GM12878 (cell line): ENCODE data around the gene TRAF3IP1.

Source experiments
- CHD4 ChIP-seq: fragments of 200-600 bp; sonication (generic); IDR thresholded peaks from 2 replicates; pipeline ENCODE4 v1.6.1; 2016; ENCODE audit warnings: mild to moderate bottlenecking
- EGR1 ChIP-seq, 2 experiments: IDR thresholded peaks; 1 replicate in 1 of 2; 2 replicates in 1 of 2; pipeline ENCODE4 v1.6.1; 2011 to 2012; ENCODE audit warnings: low read depth in 2 of 2, low read length in 2 of 2, borderline replicate concordance in 1 of 2, mild to moderate bottlenecking in 1 of 2, moderate library complexity in 1 of 2
- FOXK2 ChIP-seq: fragments of 450-650 bp; IDR thresholded peaks from 2 replicates; pipeline ENCODE4 v1.6.1; 2017; ENCODE audit warnings: mild to moderate bottlenecking, moderate library complexity
- FOXM1 ChIP-seq: IDR thresholded peaks from 2 replicates; pipeline ENCODE4 v1.6.1; 2012; ENCODE audit warnings: low read depth, mild to moderate bottlenecking, inconsistent platforms, low read length, moderate library complexity
- PAX8 ChIP-seq: fragments of 450-650 bp; IDR thresholded peaks from 2 replicates; pipeline ENCODE4 v1.6.1; 2017; ENCODE audit warnings: mild to moderate bottlenecking, moderate library complexity
- POLR2A ChIP-seq: IDR thresholded peaks from 2 replicates; pipeline ENCODE4 v1.6.1; 2011; ENCODE audit warnings: low read depth, mild to moderate bottlenecking, low read length
- TARDBP ChIP-seq: IDR thresholded peaks from 2 replicates; pipeline ENCODE4 v1.6.1; 2016; ENCODE audit warnings: borderline replicate concordance
- TBL1XR1 ChIP-seq: IDR thresholded peaks from 2 replicates; pipeline ENCODE4 v1.6.1; 2012; ENCODE audit warnings: low read depth, low read length, improper control_type of control experiment
- TF ChIP-seq, protein P1 (sequence below), 3 experiments: IDR thresholded peaks in 2 of 3; conservative IDR thresholded peaks in 1 of 3; 2 replicates each; pipeline ENCODE4 v1.5.1; 2011; ENCODE audit warnings: low read depth in 3 of 3, low read length in 3 of 3, mild to moderate bottlenecking in 3 of 3, control low read depth in 2 of 3, moderate library complexity in 2 of 3, inconsistent platforms in 1 of 3, mixed read lengths in 1 of 3; ENCODE audit not compliant: control insufficient read depth in 2 of 3, insufficient read depth in 1 of 3; ENCODE audit errors: extremely low read depth in 1 of 3
- TF ChIP-seq, protein P2 (sequence below): fragments of 450-650 bp; conservative IDR thresholded peaks from 2 replicates; pipeline ENCODE4 v1.6.1; 2017; ENCODE audit warnings: mild to moderate bottlenecking, moderate library complexity
- TF ChIP-seq, protein P3 (sequence below): fragments of 450-650 bp; IDR thresholded peaks from 2 replicates; pipeline ENCODE4 v1.6.1; 2017; ENCODE audit warnings: mild to moderate bottlenecking

DNA sequence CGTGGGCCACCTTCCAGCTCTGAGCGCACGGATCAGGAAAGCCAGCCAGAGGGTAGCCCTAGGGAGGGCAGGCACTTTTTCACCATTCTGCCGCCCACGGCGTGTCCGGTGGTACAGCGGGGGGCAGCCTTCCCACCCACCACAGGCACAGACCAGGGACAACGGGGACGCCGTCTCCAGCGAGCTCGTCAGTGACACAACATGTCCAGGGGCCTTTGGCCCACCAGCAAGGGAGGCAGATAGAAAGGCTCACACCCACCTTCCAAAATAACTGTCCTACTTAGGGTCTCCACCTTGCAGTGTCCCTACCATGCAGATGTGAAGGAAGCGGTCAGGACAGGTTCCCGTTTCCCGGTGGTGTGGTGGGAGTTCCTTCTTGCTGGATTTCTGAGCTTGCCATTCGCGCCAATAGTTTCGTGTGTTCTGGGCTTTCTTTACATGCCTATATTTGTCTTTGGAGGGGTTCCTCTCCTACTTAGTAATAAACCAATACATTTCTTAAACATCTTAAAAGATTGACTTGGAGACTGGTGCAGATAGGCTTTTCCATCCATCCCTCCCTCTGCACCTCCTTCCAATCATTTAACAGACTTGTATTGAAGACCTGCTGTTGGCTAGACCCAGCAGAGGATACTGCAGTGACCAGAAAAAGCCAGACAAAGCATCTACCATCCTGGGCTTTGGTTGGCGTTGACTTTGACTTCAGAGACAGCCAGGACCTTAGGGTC, 107.3 kb downstream of the TRAF3IP1 start:
- TF ChIP-seq, protein P1, sequence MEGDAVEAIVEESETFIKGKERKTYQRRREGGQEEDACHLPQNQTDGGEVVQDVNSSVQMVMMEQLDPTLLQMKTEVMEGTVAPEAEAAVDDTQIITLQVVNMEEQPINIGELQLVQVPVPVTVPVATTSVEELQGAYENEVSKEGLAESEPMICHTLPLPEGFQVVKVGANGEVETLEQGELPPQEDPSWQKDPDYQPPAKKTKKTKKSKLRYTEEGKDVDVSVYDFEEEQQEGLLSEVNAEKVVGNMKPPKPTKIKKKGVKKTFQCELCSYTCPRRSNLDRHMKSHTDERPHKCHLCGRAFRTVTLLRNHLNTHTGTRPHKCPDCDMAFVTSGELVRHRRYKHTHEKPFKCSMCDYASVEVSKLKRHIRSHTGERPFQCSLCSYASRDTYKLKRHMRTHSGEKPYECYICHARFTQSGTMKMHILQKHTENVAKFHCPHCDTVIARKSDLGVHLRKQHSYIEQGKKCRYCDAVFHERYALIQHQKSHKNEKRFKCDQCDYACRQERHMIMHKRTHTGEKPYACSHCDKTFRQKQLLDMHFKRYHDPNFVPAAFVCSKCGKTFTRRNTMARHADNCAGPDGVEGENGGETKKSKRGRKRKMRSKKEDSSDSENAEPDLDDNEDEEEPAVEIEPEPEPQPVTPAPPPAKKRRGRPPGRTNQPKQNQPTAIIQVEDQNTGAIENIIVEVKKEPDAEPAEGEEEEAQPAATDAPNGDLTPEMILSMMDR (IDR thresholded peaks at IDR 0.05 in 2 of 3, conservative IDR thresholded peaks at IDR 0.05 in 1 of 3; ENCODE audit: control insufficient read depth in 2 of 3, extremely low read depth in 1 of 3, insufficient read depth in 1 of 3, low read depth in 3 of 3, low read length in 3 of 3) = no peak
- TF ChIP-seq, protein P2, sequence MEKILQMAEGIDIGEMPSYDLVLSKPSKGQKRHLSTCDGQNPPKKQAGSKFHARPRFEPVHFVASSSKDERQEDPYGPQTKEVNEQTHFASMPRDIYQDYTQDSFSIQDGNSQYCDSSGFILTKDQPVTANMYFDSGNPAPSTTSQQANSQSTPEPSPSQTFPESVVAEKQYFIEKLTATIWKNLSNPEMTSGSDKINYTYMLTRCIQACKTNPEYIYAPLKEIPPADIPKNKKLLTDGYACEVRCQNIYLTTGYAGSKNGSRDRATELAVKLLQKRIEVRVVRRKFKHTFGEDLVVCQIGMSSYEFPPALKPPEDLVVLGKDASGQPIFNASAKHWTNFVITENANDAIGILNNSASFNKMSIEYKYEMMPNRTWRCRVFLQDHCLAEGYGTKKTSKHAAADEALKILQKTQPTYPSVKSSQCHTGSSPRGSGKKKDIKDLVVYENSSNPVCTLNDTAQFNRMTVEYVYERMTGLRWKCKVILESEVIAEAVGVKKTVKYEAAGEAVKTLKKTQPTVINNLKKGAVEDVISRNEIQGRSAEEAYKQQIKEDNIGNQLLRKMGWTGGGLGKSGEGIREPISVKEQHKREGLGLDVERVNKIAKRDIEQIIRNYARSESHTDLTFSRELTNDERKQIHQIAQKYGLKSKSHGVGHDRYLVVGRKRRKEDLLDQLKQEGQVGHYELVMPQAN = no peak; the same call in 1 of the 2 replicates
- TF ChIP-seq TBL1XR1 (no peak), FOXM1 (no peak), EGR1 (IDR thresholded peaks at IDR 0.05; ENCODE audit: borderline replicate concordance in 1 of 2, low read depth in 2 of 2, low read length in 2 of 2) (no peak), TARDBP (no peak), POLR2A (no peak), PAX8 (no peak), CHD4 (no peak), FOXK2 (no peak)
- TF ChIP-seq, protein P3, sequence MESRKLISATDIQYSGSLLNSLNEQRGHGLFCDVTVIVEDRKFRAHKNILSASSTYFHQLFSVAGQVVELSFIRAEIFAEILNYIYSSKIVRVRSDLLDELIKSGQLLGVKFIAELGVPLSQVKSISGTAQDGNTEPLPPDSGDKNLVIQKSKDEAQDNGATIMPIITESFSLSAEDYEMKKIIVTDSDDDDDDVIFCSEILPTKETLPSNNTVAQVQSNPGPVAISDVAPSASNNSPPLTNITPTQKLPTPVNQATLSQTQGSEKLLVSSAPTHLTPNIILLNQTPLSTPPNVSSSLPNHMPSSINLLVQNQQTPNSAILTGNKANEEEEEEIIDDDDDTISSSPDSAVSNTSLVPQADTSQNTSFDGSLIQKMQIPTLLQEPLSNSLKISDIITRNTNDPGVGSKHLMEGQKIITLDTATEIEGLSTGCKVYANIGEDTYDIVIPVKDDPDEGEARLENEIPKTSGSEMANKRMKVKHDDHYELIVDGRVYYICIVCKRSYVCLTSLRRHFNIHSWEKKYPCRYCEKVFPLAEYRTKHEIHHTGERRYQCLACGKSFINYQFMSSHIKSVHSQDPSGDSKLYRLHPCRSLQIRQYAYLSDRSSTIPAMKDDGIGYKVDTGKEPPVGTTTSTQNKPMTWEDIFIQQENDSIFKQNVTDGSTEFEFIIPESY = no peak
